Measurements from ENCODE around the gene TCF4. TPM values are rescaled to one million over a fixed set of nuclear protein-coding genes. Genes with fewer than 3 reads are reported as not detected.

The TCF4 gene
- total RNA-seq, 1 experiment from 2014 or later: 0.42 TPM

DNA sequence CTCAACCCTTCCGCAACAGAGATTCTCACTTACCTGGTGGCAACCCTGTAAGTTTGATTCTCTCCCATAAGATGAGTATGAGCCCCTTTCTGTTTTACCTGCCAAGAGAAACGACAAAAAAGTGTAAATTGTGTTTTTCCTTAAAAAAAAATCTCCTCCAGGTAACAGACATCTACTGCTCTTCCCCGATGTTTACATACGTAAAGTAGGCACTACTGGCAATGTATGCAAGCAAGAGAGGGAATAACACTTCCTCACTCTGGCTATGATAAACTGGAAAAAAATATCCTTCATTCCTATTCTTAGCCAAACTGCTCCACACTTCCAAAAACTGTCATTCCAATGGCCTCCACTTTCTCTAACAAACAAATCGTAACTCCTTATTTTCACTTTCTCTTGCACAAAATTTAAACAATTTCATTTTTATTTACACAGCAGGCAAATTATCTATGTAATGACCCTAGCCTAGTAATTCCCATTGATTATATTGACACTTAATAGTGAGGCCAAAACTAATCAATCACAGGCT is 184.5 kb downstream of the TCF4 start:
- CTCF ChIA-PET: no interaction called here
- Histone ChIP-seq H3K4me3 (replicated peaks in 1 of 2; ENCODE audit: low read depth in 1 of 2, low read length in 2 of 2) (no peak overlapping the region), H3K9ac (ENCODE audit: low read length) (no peak overlapping the region), H3K4me1 (ENCODE audit: control insufficient read depth in 1 of 2, insufficient read depth in 2 of 2, low read length in 2 of 2) (no peaks in the 10 kb centered on the region), H3K79me2 (ENCODE audit: insufficient read depth, low read length) (no peaks in the 10 kb centered on the region), H3K27me3 (ENCODE audit: insufficient read depth, low read length) (no peaks in the 10 kb centered on the region), H3K27ac (ENCODE audit: low read depth, low read length) (no peak overlapping the region), H2AFZ (ENCODE audit: low read depth, low read length, poor library complexity, severe bottlenecking) (no peak overlapping the region), H3K4me2 (ENCODE audit: low read length) (no peak overlapping the region), H3K36me3 (ENCODE audit: control insufficient read depth in 1 of 2, insufficient read depth in 2 of 2, low read length in 2 of 2) (no peaks in the 10 kb centered on the region), H3K9me3 (ENCODE audit: control insufficient read depth in 1 of 2, insufficient read depth in 1 of 2, low read depth in 1 of 2, low read length in 2 of 2) (no peaks in the 10 kb centered on the region; a peak in 1 of 4 replicates), H3K9me2 (ENCODE audit: insufficient read depth) (no peaks in the 10 kb centered on the region), H4K20me1 (ENCODE audit: insufficient read depth) (no peaks in the 10 kb centered on the region)
- intact Hi-C loops (cut with micrococcal nuclease): no loop called here
- POLR2A ChIA-PET: no interaction called here
- TF ChIP-seq, protein P1, sequence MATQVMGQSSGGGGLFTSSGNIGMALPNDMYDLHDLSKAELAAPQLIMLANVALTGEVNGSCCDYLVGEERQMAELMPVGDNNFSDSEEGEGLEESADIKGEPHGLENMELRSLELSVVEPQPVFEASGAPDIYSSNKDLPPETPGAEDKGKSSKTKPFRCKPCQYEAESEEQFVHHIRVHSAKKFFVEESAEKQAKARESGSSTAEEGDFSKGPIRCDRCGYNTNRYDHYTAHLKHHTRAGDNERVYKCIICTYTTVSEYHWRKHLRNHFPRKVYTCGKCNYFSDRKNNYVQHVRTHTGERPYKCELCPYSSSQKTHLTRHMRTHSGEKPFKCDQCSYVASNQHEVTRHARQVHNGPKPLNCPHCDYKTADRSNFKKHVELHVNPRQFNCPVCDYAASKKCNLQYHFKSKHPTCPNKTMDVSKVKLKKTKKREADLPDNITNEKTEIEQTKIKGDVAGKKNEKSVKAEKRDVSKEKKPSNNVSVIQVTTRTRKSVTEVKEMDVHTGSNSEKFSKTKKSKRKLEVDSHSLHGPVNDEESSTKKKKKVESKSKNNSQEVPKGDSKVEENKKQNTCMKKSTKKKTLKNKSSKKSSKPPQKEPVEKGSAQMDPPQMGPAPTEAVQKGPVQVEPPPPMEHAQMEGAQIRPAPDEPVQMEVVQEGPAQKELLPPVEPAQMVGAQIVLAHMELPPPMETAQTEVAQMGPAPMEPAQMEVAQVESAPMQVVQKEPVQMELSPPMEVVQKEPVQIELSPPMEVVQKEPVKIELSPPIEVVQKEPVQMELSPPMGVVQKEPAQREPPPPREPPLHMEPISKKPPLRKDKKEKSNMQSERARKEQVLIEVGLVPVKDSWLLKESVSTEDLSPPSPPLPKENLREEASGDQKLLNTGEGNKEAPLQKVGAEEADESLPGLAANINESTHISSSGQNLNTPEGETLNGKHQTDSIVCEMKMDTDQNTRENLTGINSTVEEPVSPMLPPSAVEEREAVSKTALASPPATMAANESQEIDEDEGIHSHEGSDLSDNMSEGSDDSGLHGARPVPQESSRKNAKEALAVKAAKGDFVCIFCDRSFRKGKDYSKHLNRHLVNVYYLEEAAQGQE (IDR thresholded peaks at IDR 0.05; ENCODE audit: low read depth): no peak
- TF ChIP-seq ELF1 (IDR thresholded peaks at IDR 0.05; ENCODE audit: borderline replicate concordance, low read depth): no peak
- TF ChIP-seq EGR1 (IDR thresholded peaks at IDR 0.05; ENCODE audit: low read depth): no peak
- RAD21 ChIA-PET (ENCODE audit: low non-redundant PET in 1 of 2, low total read pairs in 2 of 2, uncharacterized antibody in 2 of 2, unreplicated experiment in 2 of 2): no interaction called here
- ATAC-seq: no peak
- DNase-seq (ENCODE audit: low read depth, low spot score): no peak
- BruUV-seq (replicated peaks): no TSS peak

DNA sequence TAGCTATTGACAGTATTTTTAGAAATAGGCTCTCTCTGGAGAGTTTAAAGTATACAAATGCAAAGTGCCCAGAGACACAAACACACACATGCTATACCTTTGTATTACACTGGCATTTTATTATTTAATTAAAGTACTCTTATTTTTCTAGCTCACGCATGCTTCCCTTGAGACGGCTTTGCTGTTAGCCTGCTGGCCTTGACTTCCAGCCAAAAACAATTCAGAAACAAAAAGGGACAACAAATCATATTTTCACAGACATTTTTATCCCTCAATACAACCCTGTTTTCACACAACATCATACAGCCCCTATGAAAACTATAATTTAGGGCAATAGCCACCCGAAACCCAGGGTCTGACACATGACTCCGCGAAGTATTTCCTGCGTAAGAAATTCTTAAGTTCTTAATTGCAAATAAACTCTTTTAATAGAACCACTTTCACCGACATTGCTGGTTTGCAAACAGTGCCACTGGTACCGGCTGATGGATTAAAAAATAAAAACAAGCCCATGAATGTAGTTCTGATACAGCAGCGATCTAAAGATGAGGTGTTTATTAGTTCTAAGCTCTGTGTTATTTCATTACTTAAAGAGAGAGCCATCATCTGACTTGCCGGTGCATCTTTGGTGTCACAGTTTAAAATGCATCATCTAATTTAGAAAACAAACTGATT is 185.1 kb downstream of the TCF4 start:
- intact Hi-C loops (cut with micrococcal nuclease): no loop called here
- H3K4me1 ChIP-seq (ENCODE audit: control insufficient read depth in 1 of 2, insufficient read depth in 2 of 2, low read length in 2 of 2): no peaks in the 10 kb centered on the region
- ChIA-PET CTCF (no interaction called here), POLR2A (no interaction called here), RAD21 (ENCODE audit: low non-redundant PET in 1 of 2, low total read pairs in 2 of 2, uncharacterized antibody in 2 of 2, unreplicated experiment in 2 of 2) (no interaction called here)
- H3K27me3 ChIP-seq (ENCODE audit: insufficient read depth, low read length): no peaks in the 10 kb centered on the region
- H3K9me2 ChIP-seq (ENCODE audit: insufficient read depth): no peaks in the 10 kb centered on the region
- H4K20me1 ChIP-seq (ENCODE audit: insufficient read depth): no peaks in the 10 kb centered on the region
- BruUV-seq (replicated peaks): no TSS peak
- ATAC-seq (no peak), DNase-seq (ENCODE audit: low read depth, low spot score) (no peak)
- no peak overlapping the region for H3K27ac ChIP-seq (ENCODE audit: low read depth, low read length)
- no peak overlapping the region for H3K9ac ChIP-seq (ENCODE audit: low read length)
- no peak overlapping the region for H3K4me2 ChIP-seq (ENCODE audit: low read length)
- H3K4me3 ChIP-seq (replicated peaks in 1 of 2; ENCODE audit: low read depth in 1 of 2, low read length in 2 of 2): no peak overlapping the region
- H3K79me2 ChIP-seq (ENCODE audit: insufficient read depth, low read length): no peaks in the 10 kb centered on the region
- H3K9me3 ChIP-seq (ENCODE audit: control insufficient read depth in 1 of 2, insufficient read depth in 1 of 2, low read depth in 1 of 2, low read length in 2 of 2): no peaks in the 10 kb centered on the region; a peak in 1 of 4 replicates
- H3K36me3 ChIP-seq (ENCODE audit: control insufficient read depth in 1 of 2, insufficient read depth in 2 of 2, low read length in 2 of 2): no peaks in the 10 kb centered on the region
- no peak overlapping the region for H2AFZ ChIP-seq (ENCODE audit: low read depth, low read length, poor library complexity, severe bottlenecking)
- TF ChIP-seq RAD21 (IDR thresholded peaks at IDR 0.05; ENCODE audit: low read depth) (no peak), EZH2phosphoT487 (IDR thresholded peaks at IDR 0.05; ENCODE audit: borderline replicate concordance) (no peak), SRF (IDR thresholded peaks at IDR 0.05; ENCODE audit: low read depth) (no peak), ELF1 (IDR thresholded peaks at IDR 0.05; ENCODE audit: borderline replicate concordance, low read depth) (no peak), POLR2A (IDR thresholded peaks at IDR 0.05; ENCODE audit: borderline replicate concordance, extremely low read depth, insufficient read depth, insufficient read length) (no peak), SIN3A (IDR thresholded peaks at IDR 0.05; ENCODE audit: low read depth) (no peak), TCF7L2 (IDR thresholded peaks at IDR 0.05; ENCODE audit: borderline replicate concordance, extremely low read depth, insufficient read depth, insufficient read length) (no peak), YY1 (IDR thresholded peaks at IDR 0.05; ENCODE audit: extremely low read depth, insufficient replicate concordance, low read depth, low read length) (no peak), CEBPB (IDR thresholded peaks at IDR 0.05; ENCODE audit: low read depth) (no peak)
- TF ChIP-seq, protein P1 (IDR thresholded peaks at IDR 0.05; ENCODE audit: low read depth): no peak
- TF ChIP-seq, protein P2, sequence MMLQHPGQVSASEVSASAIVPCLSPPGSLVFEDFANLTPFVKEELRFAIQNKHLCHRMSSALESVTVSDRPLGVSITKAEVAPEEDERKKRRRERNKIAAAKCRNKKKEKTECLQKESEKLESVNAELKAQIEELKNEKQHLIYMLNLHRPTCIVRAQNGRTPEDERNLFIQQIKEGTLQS (IDR thresholded peaks at IDR 0.05): no peak
